ENCODE results near the gene LSP1.

The LSP1 gene

DNA sequence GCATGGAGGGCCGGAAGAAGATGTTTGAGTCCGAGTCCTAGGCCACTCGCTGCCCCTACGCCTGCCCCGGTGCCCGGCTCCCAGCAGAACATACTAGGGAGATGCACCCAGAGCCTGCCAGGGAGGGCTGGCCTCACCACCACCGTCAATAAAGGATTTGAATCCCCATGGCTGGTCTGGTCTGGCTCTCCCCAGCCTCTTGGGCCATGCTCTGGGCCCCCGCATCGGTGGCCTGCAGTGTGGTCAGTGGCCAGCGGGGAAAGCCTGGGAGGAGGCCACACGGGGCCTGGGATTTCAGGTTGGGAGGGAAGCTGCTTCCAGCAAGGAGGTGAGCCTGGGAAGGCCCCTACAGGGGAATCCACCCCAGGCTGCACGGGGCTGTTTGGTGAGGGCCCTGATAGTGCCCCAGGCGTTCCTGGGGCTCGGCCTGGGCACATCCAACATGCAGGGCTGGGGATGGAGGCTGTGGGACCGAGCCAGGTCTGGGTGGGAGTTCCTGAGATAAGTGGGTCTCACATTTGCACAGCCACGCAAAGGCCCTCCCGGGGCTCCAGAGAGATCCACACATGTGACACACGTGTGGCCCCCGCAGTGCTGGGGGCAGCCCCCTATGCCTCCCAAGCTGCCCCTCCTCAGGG, 11.3 kb upstream of the LSP1 start:
- Histone ChIP-seq H2AK5ac (ENCODE audit: low read length) (no peak overlapping the region), H3K4ac (ENCODE audit: low read depth, low read length) (no peak overlapping the region), H3K23ac (ENCODE audit: low read length) (no peak overlapping the region), H3K27me3 (ENCODE audit: insufficient read depth, low read length, poor library complexity) (no peaks in the 10 kb centered on the region), H4K8ac (ENCODE audit: low read depth, low read length) (no peak overlapping the region), H3K56ac (ENCODE audit: low read length) (no peak overlapping the region), H2BK120ac (ENCODE audit: low read depth, low read length) (no peak overlapping the region), H3K4me2 (ENCODE audit: low read length) (no peak overlapping the region), H3K18ac (ENCODE audit: low read length) (no peak overlapping the region), H3K79me2 (ENCODE audit: control insufficient read depth, insufficient read depth, low read length) (no peaks in the 10 kb centered on the region), H3K36me3 (ENCODE audit: control insufficient read depth, insufficient read depth, low read length) (no peaks in the 10 kb centered on the region), H2BK5ac (ENCODE audit: low read length) (no peak overlapping the region), H2BK15ac (replicated peaks; ENCODE audit: low read depth) (no peak overlapping the region), H3K79me1 (ENCODE audit: low read length) (no peaks in the 10 kb centered on the region), H3K4me3 (ENCODE audit: low read length) (no peak overlapping the region), H3K9ac (ENCODE audit: low read length) (no peak overlapping the region), H3K27ac (ENCODE audit: low read depth, low read length) (no peak overlapping the region), H4K5ac (ENCODE audit: low read length) (no peak overlapping the region), H3K4me1 (ENCODE audit: control insufficient read depth, low read depth, low read length) (no peaks in the 10 kb centered on the region)
- no peak for DNase-seq
- WGBS (ENCODE audit: extremely low coverage, insufficient coverage, low lambda C conversion rate), result no CpG with 5 or more reads among the region's 19 CpGs

DNA sequence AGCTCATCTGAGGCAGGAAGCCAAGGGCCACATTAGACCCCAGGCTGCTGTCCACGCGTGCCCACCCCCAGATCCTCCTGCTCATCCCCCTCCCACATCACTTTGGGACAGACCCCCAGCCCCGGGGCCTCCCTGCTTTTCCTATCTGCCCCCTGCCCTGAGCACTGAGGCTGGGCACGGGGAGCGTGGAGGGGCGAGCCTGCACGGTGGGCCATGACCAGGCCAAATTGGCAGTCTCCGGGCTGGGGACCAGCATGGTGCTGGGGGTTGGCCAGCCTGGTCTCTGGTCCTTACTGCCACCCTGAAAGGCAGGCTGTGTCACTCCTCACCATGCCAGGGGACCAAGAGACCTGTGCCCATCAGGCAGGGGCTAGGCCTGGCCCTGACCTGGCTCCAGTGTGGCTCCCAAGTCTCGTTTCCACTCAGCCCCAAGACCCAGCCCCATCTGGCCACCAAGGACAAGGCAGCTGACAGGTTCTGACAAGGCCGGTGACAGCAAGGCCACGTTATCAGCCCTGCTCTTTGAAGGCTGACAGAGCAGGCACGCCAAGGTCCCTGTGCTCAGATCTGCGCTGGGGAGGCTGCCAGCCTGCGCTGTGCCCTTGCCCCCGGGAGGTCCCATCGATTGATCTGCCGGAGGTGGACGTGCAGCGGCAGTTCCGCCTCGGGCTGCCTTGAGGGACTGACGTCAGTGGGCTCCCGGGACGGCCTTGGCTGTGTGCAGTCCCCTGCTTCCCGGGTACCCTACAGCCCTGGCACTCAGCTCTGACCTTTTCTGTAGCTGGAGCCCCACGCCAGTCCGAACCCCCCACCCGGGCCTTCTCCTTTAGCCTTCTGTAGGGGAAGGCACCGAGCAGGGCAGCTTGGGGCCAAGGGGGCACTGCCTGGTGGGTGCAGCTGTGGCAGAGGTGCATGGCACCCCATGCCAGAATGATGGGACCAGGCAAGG, 10.5 kb upstream of the LSP1 start:
- Histone ChIP-seq H3K36me3 (ENCODE audit: control insufficient read depth, insufficient read depth, low read length) (no peaks in the 10 kb centered on the region), H3K79me2 (ENCODE audit: control insufficient read depth, insufficient read depth, low read length) (no peaks in the 10 kb centered on the region), H2BK15ac (replicated peaks; ENCODE audit: low read depth) (no peak overlapping the region), H3K18ac (ENCODE audit: low read length) (no peak overlapping the region), H3K23ac (ENCODE audit: low read length) (no peak overlapping the region), H3K9ac (ENCODE audit: low read length) (no peak overlapping the region), H3K27me3 (ENCODE audit: insufficient read depth, low read length, poor library complexity) (no peaks in the 10 kb centered on the region), H4K5ac (ENCODE audit: low read length) (no peak overlapping the region), H3K56ac (ENCODE audit: low read length) (no peak overlapping the region), H2AK5ac (ENCODE audit: low read length) (no peak overlapping the region), H3K4me2 (ENCODE audit: low read length) (no peak overlapping the region), H2BK120ac (ENCODE audit: low read depth, low read length) (no peak overlapping the region), H3K79me1 (ENCODE audit: low read length) (no peaks in the 10 kb centered on the region), H3K4me1 (ENCODE audit: control insufficient read depth, low read depth, low read length) (no peaks in the 10 kb centered on the region), H4K8ac (ENCODE audit: low read depth, low read length) (no peak overlapping the region), H3K4ac (ENCODE audit: low read depth, low read length) (no peak overlapping the region), H2BK5ac (ENCODE audit: low read length) (no peak overlapping the region), H3K27ac (ENCODE audit: low read depth, low read length) (no peak overlapping the region), H3K4me3 (ENCODE audit: low read length) (no peak overlapping the region)
- no peak for DNase-seq
- whole genome bisulfite sequencing (ENCODE audit: extremely low coverage, insufficient coverage, low lambda C conversion rate), result no CpG with 5 or more reads among the region's 29 CpGs

DNA sequence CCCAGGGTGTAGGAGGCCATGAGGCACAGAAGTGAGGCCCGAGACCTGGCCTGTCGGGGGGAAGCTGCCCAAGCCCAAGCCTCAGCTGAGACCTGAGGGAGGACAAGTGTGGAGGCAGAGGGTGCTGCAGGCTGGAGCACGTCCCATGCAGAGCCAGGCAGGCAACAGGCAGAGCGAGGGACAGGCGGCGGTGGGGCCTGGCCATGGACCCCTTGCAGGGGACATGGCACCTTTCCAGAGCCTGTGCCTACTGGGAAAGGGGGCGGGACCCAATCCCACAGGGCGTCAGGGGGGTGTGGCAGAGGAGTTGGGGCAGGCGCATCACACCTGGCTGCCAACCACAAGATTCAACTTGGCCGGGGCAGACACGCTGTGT, 9.8 kb upstream of the LSP1 start:
- Histone ChIP-seq H2BK120ac (ENCODE audit: low read depth, low read length) (no peak overlapping the region), H3K4me2 (ENCODE audit: low read length) (no peak overlapping the region), H3K27ac (ENCODE audit: low read depth, low read length) (no peak overlapping the region), H3K79me1 (ENCODE audit: low read length) (no peaks in the 10 kb centered on the region), H3K4ac (ENCODE audit: low read depth, low read length) (no peak overlapping the region), H4K8ac (ENCODE audit: low read depth, low read length) (no peak overlapping the region), H3K56ac (ENCODE audit: low read length) (no peak overlapping the region), H3K4me3 (ENCODE audit: low read length) (no peak overlapping the region), H3K4me1 (ENCODE audit: control insufficient read depth, low read depth, low read length) (no peaks in the 10 kb centered on the region), H4K5ac (ENCODE audit: low read length) (no peak overlapping the region), H2AK5ac (ENCODE audit: low read length) (no peak overlapping the region), H3K27me3 (ENCODE audit: insufficient read depth, low read length, poor library complexity) (no peaks in the 10 kb centered on the region), H3K79me2 (ENCODE audit: control insufficient read depth, insufficient read depth, low read length) (no peaks in the 10 kb centered on the region), H3K18ac (ENCODE audit: low read length) (no peak overlapping the region), H2BK15ac (replicated peaks; ENCODE audit: low read depth) (no peak overlapping the region), H3K36me3 (ENCODE audit: control insufficient read depth, insufficient read depth, low read length) (no peaks in the 10 kb centered on the region), H3K9ac (ENCODE audit: low read length) (no peak overlapping the region), H3K23ac (ENCODE audit: low read length) (no peak overlapping the region), H2BK5ac (ENCODE audit: low read length) (no peak overlapping the region)
- no peak for DNase-seq
- no CpG with 5 or more reads among the region's 11 CpGs for WGBS (ENCODE audit: extremely low coverage, insufficient coverage, low lambda C conversion rate)

DNA sequence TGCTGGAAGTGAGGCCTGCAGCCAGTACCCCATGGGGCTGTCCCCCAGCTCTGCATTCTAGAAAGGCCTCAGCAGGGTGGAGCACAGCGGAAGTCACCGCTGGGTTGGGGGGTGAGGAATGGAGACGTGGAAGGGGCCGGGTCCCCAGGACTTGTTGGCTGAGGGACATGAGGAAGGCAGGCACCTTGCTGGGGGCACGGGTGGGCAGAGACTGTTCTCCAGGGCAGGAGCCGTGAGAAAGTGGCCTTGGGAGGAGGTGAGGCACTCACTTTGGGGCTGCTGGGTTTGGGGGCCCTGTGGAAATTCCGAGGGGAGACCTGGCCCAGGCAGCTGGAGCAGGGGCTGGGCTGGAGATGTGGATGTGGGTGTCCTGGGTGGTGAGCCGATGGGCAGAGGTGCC, 9.1 kb upstream of the LSP1 start:
- H2BK5ac ChIP-seq (ENCODE audit: low read length), result no peak overlapping the region
- H4K8ac ChIP-seq (ENCODE audit: low read depth, low read length), result no peak overlapping the region
- H3K79me1 ChIP-seq (ENCODE audit: low read length), result no peaks in the 10 kb centered on the region
- H3K27me3 ChIP-seq (ENCODE audit: insufficient read depth, low read length, poor library complexity), result no peaks in the 10 kb centered on the region
- H3K79me2 ChIP-seq (ENCODE audit: control insufficient read depth, insufficient read depth, low read length), result no peaks in the 10 kb centered on the region
- no CpG with 5 or more reads among the region's 8 CpGs for WGBS (ENCODE audit: extremely low coverage, insufficient coverage, low lambda C conversion rate)
- H3K4me1 ChIP-seq (ENCODE audit: control insufficient read depth, low read depth, low read length), result no peaks in the 10 kb centered on the region
- H4K5ac ChIP-seq (ENCODE audit: low read length), result no peak overlapping the region
- no peak overlapping the region for H2AK5ac ChIP-seq (ENCODE audit: low read length)
- no peak overlapping the region for H3K56ac ChIP-seq (ENCODE audit: low read length)
- H3K36me3 ChIP-seq (ENCODE audit: control insufficient read depth, insufficient read depth, low read length), result no peaks in the 10 kb centered on the region
- no peak overlapping the region for H3K18ac ChIP-seq (ENCODE audit: low read length)
- H3K23ac ChIP-seq (ENCODE audit: low read length), result no peak overlapping the region
- H3K27ac ChIP-seq (ENCODE audit: low read depth, low read length), result no peak overlapping the region
- no peak overlapping the region for H3K9ac ChIP-seq (ENCODE audit: low read length)
- no peak overlapping the region for H3K4me2 ChIP-seq (ENCODE audit: low read length)
- H3K4ac ChIP-seq (ENCODE audit: low read depth, low read length), result no peak overlapping the region
- no peak for DNase-seq
- no peak overlapping the region for H2BK15ac ChIP-seq (replicated peaks; ENCODE audit: low read depth)
- no peak overlapping the region for H2BK120ac ChIP-seq (ENCODE audit: low read depth, low read length)
- no peak overlapping the region for H3K4me3 ChIP-seq (ENCODE audit: low read length)

GRCh38 chr11:1844221-1845094, 8.4 kb upstream of the LSP1 start:
- H3K18ac ChIP-seq (ENCODE audit: low read length), result no peak overlapping the region
- no peak overlapping the region for H3K27ac ChIP-seq (ENCODE audit: low read depth, low read length)
- no peaks in the 10 kb centered on the region for H3K79me1 ChIP-seq (ENCODE audit: low read length)
- no peak overlapping the region for H3K4ac ChIP-seq (ENCODE audit: low read depth, low read length)
- WGBS (ENCODE audit: extremely low coverage, insufficient coverage, low lambda C conversion rate), result no CpG with 5 or more reads among the region's 23 CpGs
- no peak overlapping the region for H3K23ac ChIP-seq (ENCODE audit: low read length)
- no peaks in the 10 kb centered on the region for H3K79me2 ChIP-seq (ENCODE audit: control insufficient read depth, insufficient read depth, low read length)
- no peaks in the 10 kb centered on the region for H3K4me1 ChIP-seq (ENCODE audit: control insufficient read depth, low read depth, low read length)
- no peaks in the 10 kb centered on the region for H3K27me3 ChIP-seq (ENCODE audit: insufficient read depth, low read length, poor library complexity)
- no peak overlapping the region for H4K5ac ChIP-seq (ENCODE audit: low read length)
- H3K4me2 ChIP-seq (ENCODE audit: low read length), result no peak overlapping the region
- no peak overlapping the region for H3K9ac ChIP-seq (ENCODE audit: low read length)
- H2BK15ac ChIP-seq (replicated peaks; ENCODE audit: low read depth), result no peak overlapping the region
- H3K56ac ChIP-seq (ENCODE audit: low read length), result no peak overlapping the region
- no peaks in the 10 kb centered on the region for H3K36me3 ChIP-seq (ENCODE audit: control insufficient read depth, insufficient read depth, low read length)
- no peak overlapping the region for H2BK5ac ChIP-seq (ENCODE audit: low read length)
- DNase-seq, result no peak
- H3K4me3 ChIP-seq (ENCODE audit: low read length), result no peak overlapping the region
- no peak overlapping the region for H2AK5ac ChIP-seq (ENCODE audit: low read length)
- H4K8ac ChIP-seq (ENCODE audit: low read depth, low read length), result no peak overlapping the region
- H2BK120ac ChIP-seq (ENCODE audit: low read depth, low read length), result no peak overlapping the region

Measured in mesendoderm (in vitro differentiated cells).